ENCODE results near the gene PNN.
"Not testable (repeated sequence)": the region's sequence is repeated elsewhere in the genome, so short reads cannot be mapped to it uniquely, and the experiment has no call there.

PNN gene

DNA sequence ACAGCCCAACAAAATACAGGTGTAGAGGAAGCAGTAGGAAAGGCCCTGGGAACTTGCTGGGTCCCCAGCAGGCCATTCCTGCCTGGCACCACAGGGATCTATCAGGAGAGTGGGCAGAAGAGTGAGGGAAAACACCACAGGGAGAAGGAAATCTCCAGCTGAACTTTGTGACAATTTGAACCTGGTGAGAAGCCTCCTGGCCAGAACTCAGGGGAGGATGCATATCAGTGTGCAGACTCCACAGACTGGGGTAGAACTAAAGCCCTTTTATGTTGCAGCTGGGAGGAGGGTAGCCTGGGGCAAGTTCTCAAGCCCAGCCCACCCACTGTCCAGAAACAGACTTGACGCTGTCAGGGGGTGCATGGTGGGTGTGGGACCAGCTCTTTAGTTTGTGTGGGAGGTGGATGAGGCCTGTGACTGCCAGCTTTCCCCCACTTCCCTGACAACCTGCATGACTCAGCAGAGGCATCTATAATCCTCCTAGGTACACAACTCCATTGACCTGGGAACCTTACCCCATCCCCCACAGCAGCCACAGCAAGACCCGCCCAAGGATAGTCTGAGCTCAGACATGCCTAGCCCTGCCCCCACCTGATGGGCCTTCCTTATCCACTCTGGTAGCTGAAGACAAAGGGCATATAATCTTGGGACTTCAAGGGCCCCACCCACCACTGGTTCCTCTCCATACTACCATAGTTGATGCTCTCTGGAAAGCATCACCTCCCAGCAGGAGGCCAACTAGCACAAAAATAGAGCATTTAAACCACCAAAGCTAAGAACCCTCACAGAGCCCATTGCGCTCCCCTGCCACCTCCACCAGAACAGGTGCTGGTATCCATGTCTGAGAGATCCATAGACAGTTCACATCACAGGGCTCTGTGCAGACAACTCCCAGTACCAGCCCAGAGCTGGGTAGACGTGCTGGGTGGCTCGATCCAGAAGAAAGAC is 28.9 kb downstream of the PNN start:
- TF ChIP-seq, protein P1, sequence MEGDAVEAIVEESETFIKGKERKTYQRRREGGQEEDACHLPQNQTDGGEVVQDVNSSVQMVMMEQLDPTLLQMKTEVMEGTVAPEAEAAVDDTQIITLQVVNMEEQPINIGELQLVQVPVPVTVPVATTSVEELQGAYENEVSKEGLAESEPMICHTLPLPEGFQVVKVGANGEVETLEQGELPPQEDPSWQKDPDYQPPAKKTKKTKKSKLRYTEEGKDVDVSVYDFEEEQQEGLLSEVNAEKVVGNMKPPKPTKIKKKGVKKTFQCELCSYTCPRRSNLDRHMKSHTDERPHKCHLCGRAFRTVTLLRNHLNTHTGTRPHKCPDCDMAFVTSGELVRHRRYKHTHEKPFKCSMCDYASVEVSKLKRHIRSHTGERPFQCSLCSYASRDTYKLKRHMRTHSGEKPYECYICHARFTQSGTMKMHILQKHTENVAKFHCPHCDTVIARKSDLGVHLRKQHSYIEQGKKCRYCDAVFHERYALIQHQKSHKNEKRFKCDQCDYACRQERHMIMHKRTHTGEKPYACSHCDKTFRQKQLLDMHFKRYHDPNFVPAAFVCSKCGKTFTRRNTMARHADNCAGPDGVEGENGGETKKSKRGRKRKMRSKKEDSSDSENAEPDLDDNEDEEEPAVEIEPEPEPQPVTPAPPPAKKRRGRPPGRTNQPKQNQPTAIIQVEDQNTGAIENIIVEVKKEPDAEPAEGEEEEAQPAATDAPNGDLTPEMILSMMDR (IDR thresholded peaks at IDR 0.05; ENCODE audit: borderline replicate concordance, control extremely low read depth, extremely low read depth, insufficient read depth, missing control alignments): no peak
- in situ Hi-C loops (cut with MboI; ENCODE audit: low sequenced_read_pairs, unreplicated experiment): no loop called here
- DNase-seq (ENCODE audit: low spot score): no peak

DNA sequence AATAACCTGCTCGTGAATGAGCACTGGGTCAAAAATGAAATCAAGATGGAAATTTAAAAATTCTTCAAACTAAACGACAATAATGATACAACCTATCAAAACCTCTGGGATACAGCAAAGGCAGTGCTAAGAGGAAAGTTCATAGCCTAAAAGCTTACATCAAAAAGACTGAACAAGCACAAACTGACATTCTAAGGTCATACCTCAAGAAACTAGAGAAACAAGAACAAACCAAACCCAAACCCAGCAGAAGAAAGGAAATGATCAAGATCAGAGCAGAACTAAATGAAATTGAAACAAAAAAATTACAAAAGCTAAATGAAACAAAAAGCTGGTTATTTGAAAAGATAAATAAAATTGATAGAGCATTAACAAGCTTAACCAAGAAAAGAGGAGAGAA is 32.4 kb downstream of the PNN start:
- in situ Hi-C loops (cut with MboI; ENCODE audit: low sequenced_read_pairs, unreplicated experiment); DNase-seq (ENCODE audit: low spot score): not testable (repeated sequence)

DNA sequence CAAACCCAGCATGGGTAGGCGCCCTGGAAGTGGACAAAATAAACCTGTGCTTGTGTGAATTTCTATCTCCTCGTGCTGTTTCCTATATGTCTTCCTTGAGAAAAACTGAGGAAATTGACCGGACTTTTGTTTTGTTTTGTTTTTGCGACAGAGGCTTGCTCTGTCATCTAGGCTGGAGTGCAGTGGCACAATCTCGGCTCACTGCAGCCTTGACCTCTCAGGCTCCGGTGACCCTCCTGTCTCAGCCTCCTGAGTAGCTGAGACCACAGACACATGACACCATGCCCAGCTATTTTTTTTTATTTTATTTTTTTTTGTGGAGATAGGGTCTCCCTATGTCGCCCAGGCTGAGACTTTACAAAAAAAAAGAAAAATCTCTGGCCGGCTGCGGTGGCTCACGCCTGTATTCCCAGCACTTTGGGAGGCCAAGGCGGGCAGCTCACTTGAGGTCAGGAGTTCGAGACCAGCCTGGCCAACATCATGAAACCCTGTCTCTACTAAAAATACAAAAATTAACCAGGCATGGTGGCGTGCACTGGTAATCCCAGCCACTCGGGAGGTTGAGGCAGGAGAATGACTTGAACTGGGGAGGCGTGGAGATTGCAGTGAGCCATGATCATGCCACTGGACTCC is 36.2 kb downstream of the PNN start:
- in situ Hi-C loops (cut with MboI; ENCODE audit: low sequenced_read_pairs, unreplicated experiment): no loop called here
- DNase-seq (ENCODE audit: low spot score): no peak
- TF ChIP-seq, protein P1 (IDR thresholded peaks at IDR 0.05; ENCODE audit: borderline replicate concordance, control extremely low read depth, extremely low read depth, insufficient read depth, missing control alignments): no peak

DNA sequence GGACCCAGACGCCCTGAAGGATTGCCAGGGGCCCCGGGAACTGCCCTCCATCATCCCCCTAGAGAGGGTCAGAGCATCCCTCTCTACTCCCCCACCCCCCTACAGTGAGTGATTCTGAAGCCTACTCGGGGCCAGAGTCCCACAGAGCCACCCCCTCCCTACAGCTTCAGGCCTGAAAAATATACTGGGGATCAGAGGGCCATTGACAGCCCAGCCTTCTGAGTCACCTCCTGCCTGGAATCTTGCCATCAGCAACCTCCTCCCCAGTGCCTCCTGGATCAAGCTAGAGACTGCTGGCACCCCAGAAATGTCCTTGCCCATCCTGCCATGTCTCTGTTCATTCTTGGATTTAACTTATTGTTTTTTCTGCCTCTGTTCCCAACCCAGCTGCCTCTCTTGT is 37.0 kb downstream of the PNN start:
- in situ Hi-C loops (cut with MboI; ENCODE audit: low sequenced_read_pairs, unreplicated experiment): no loop called here
- no peak for DNase-seq (ENCODE audit: low spot score)
- TF ChIP-seq, protein P1 (IDR thresholded peaks at IDR 0.05; ENCODE audit: borderline replicate concordance, control extremely low read depth, extremely low read depth, insufficient read depth, missing control alignments): no peak

DNA sequence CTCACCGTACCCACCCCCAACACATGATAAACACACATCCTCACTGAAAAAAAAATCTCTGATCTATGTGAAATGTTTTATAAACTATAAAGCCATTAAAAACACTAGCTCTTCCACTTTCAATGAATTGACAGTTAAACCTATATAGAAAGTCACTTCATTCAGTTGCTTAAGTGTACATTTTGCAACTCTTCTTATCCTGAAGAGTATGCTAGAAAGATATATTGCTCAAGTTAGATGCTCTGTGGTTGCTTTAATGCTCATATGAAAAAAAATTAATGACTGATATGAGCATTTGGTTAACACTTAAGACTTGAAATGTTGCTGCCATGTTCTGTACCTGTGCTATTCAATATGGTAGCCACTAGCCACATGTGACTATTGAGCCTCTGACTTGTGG is 37.6 kb downstream of the PNN start:
- in situ Hi-C loops (cut with MboI; ENCODE audit: low sequenced_read_pairs, unreplicated experiment): no loop called here
- DNase-seq (ENCODE audit: low spot score): no peak
- TF ChIP-seq, protein P1 (IDR thresholded peaks at IDR 0.05; ENCODE audit: borderline replicate concordance, control extremely low read depth, extremely low read depth, insufficient read depth, missing control alignments): no peak

DNA sequence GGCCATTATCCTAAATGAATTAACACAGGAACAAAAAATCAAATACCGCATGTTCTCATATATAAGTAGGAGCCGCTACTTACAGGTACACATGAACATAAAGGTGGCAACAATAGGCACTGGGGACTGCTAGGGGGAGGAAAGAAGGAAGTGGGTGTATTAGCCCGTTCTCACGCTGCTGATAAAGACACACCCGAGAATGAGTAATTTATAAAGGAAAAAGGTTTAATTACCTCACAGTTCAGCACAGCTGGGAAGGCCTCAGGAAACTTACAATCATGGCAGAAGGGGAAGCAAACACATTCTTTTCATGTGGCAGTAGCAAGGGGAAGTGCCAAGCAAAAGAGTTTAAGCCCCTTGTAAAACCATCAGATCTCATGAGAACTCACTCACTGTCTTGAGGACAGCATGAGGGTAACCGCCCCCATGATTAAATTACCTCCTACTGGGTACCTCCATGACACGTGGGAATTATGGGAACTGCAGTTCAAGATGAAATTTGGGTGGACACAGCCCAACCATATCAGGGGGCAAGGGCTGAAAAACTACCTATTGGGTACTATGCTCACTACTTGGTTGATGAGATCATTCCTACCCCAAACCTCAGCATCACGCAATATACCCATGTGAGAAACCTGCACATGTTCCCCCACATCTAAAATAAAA is 42.3 kb downstream of the PNN start:
- no peak for DNase-seq (ENCODE audit: low spot score)
- in situ Hi-C loops (cut with MboI; ENCODE audit: low sequenced_read_pairs, unreplicated experiment): no loop called here
- TF ChIP-seq, protein P1 (IDR thresholded peaks at IDR 0.05; ENCODE audit: borderline replicate concordance, control extremely low read depth, extremely low read depth, insufficient read depth, missing control alignments): no peak
